Ectodermal cell (in vitro differentiated cells): Measurements from ENCODE around the gene LEMD1.

Experiments
- H3K27ac ChIP-seq: 2 replicates; pipeline ENCODE4 v1.7.0; 2013; ENCODE audit warnings: mild to moderate bottlenecking, low read depth, low read length; ENCODE audit not compliant: insufficient read depth, poor library complexity, severe bottlenecking
- H3K27me3 ChIP-seq: 2 replicates; pipeline ENCODE4 v1.7.0; 2013; ENCODE audit warnings: mild to moderate bottlenecking, low read length; ENCODE audit not compliant: insufficient read depth, control insufficient read depth, poor library complexity, severe bottlenecking
- H3K36me3 ChIP-seq: one replicate; pipeline ENCODE4 v1.7.0; 2013; ENCODE audit warnings: low read length; ENCODE audit not compliant: control insufficient read depth, insufficient read depth
- H3K4me1 ChIP-seq: one replicate; pipeline ENCODE4 v1.7.0; 2013; ENCODE audit warnings: low read length; ENCODE audit not compliant: control insufficient read depth, insufficient read depth
- H3K4me3 ChIP-seq: 2 replicates; pipeline ENCODE4 v1.7.0; 2013; ENCODE audit warnings: low read depth, low read length, control low read depth; ENCODE audit not compliant: insufficient read depth
- H3K9me3 ChIP-seq: 2 replicates; pipeline ENCODE4 v1.7.0; 2013; ENCODE audit warnings: mild to moderate bottlenecking, low read length, moderate library complexity; ENCODE audit not compliant: control insufficient read depth
- WGBS, 2 experiments: methylation state at CpG; one replicate each; pipeline ENCODE4 v1.1.7; 2013; ENCODE audit warnings: missing lambda C conversion rate in 2 of 2; 5-methylcytosine and 5-hydroxymethylcytosine counted together

LEMD1 gene

GRCh38 chr1:205345761-205346160 lies 76.1 kb downstream of the LEMD1 start:
- Histone ChIP-seq H3K9me3 (no peaks in the 10 kb centered on the region), H3K4me1 (peaks cover 38% of the 10 kb centered on the region), H3K27me3 (peaks cover 45% of the 10 kb centered on the region), H3K36me3 (no peaks in the 10 kb centered on the region), H3K4me3 (no peak overlapping the region), H3K27ac (no peak overlapping the region)
- WGBS, 2 experiments: 88 to 94% methylated on average over 11 of the region's 11 CpGs

- H3K27ac ChIP-seq: no peak overlapping the region
- 12% methylated on average over 58 of the region's 59 CpGs for WGBS, 2 experiments
- peak overlapping the region; percentile 46 for H3K4me3 ChIP-seq
- peaks cover 45% of the 10 kb centered on the region for H3K27me3 ChIP-seq
- no peaks in the 10 kb centered on the region for H3K36me3 ChIP-seq
- H3K4me1 ChIP-seq: peaks cover 24% of the 10 kb centered on the region
- H3K9me3 ChIP-seq: no peaks in the 10 kb centered on the region
These were observed 77.6 kb downstream of the LEMD1 start for GRCh38 chr1:205344066-205344928.

- H3K27ac ChIP-seq: no peak overlapping the region
- peaks cover 45% of the 10 kb centered on the region for H3K27me3 ChIP-seq
- 4% methylated on average over 63 of the region's 63 CpGs for WGBS, 2 experiments
These were observed 78.3 kb downstream of the LEMD1 start for GRCh38 chr1:205343431-205344065.

GRCh38 chr1:205342986-205343385 lies 78.9 kb downstream of the LEMD1 start:
- no peak overlapping the region for H3K4me3 ChIP-seq
- H3K36me3 ChIP-seq: no peaks in the 10 kb centered on the region
- no peaks in the 10 kb centered on the region for H3K9me3 ChIP-seq
- H3K27me3 ChIP-seq: peaks cover 45% of the 10 kb centered on the region
- 80 to 83% methylated on average over 12 of the region's 12 CpGs for WGBS, 2 experiments
- H3K4me1 ChIP-seq: peaks cover 15% of the 10 kb centered on the region
- H3K27ac ChIP-seq: no peak overlapping the region

More at GRCh38 chr1:205343431-205344065, 78.3 kb downstream of the LEMD1 start:
- Histone ChIP-seq H3K36me3 (no peaks in the 10 kb centered on the region), H3K4me1 (peaks cover 16% of the 10 kb centered on the region), H3K4me3 (peak overlapping the region; percentile 46), H3K9me3 (no peaks in the 10 kb centered on the region)

- WGBS, 2 experiments: 94 to 98% methylated on average over 1 of the region's 1 CpG
- H3K4me3 ChIP-seq: no peak overlapping the region
- no peaks in the 10 kb centered on the region for H3K36me3 ChIP-seq
- H3K27ac ChIP-seq: no peak overlapping the region
- H3K27me3 ChIP-seq: peaks cover 38% of the 10 kb centered on the region
- no peaks in the 10 kb centered on the region for H3K9me3 ChIP-seq
- peaks cover 19% of the 10 kb centered on the region for H3K4me1 ChIP-seq
These were observed 81.2 kb downstream of the LEMD1 start for GRCh38 chr1:205340676-205341075.

GRCh38 chr1:205339717-205340116 lies 82.1 kb downstream of the LEMD1 start:
- H3K27ac ChIP-seq: no peak overlapping the region
- H3K9me3 ChIP-seq: no peaks in the 10 kb centered on the region
- WGBS, 2 experiments: 97 to 98% methylated on average over 4 of the region's 4 CpGs
- H3K27me3 ChIP-seq: peaks cover 29% of the 10 kb centered on the region
- no peaks in the 10 kb centered on the region for H3K36me3 ChIP-seq
- no peak overlapping the region for H3K4me3 ChIP-seq
- H3K4me1 ChIP-seq: peaks cover 19% of the 10 kb centered on the region

GRCh38 chr1:205339197-205339702 lies 82.6 kb downstream of the LEMD1 start:
- Histone ChIP-seq H3K4me1 (peaks cover 16% of the 10 kb centered on the region), H3K36me3 (no peaks in the 10 kb centered on the region), H3K27ac (no peak overlapping the region), H3K9me3 (no peaks in the 10 kb centered on the region), H3K4me3 (no peak overlapping the region), H3K27me3 (peaks cover 25% of the 10 kb centered on the region)
- whole genome bisulfite sequencing, 2 experiments: 94 to 95% methylated on average over 21 of the region's 21 CpGs

- Histone ChIP-seq H3K4me3 (no peak overlapping the region), H3K36me3 (no peaks in the 10 kb centered on the region), H3K27me3 (peaks cover 12% of the 10 kb centered on the region), H3K4me1 (peaks cover 12% of the 10 kb centered on the region), H3K9me3 (no peaks in the 10 kb centered on the region), H3K27ac (no peak overlapping the region)
- 86 to 87% methylated on average over 7 of the region's 7 CpGs for WGBS, 2 experiments
These were observed 83.8 kb downstream of the LEMD1 start for GRCh38 chr1:205338011-205338410.

GRCh38 chr1:205337481-205337880 lies 84.4 kb downstream of the LEMD1 start:
- Histone ChIP-seq H3K4me1 (peaks cover 10% of the 10 kb centered on the region), H3K27ac (no peak overlapping the region), H3K4me3 (no peak overlapping the region), H3K36me3 (no peaks in the 10 kb centered on the region), H3K9me3 (no peaks in the 10 kb centered on the region), H3K27me3 (peaks cover 7% of the 10 kb centered on the region)
- 68 to 70% methylated on average over 7 of the region's 7 CpGs for whole genome bisulfite sequencing, 2 experiments

- Histone ChIP-seq H3K27ac (no peak overlapping the region), H3K36me3 (no peaks in the 10 kb centered on the region), H3K4me3 (no peak overlapping the region), H3K9me3 (no peaks in the 10 kb centered on the region), H3K4me1 (peaks cover 19% of the 10 kb centered on the region), H3K27me3 (no peaks in the 10 kb centered on the region)
- 14 to 21% methylated on average over 4 of the region's 4 CpGs for WGBS, 2 experiments
These were observed 86.2 kb downstream of the LEMD1 start for GRCh38 chr1:205335692-205336091.
